Measurements from ENCODE around the gene UTP3. TPM values are rescaled to one million over a fixed set of nuclear protein-coding genes. Genes with fewer than 3 reads are reported as not detected.
A peak's percentile ranks its signal among the peaks of the same experiment; 100 is the strongest.

UTP3 gene
- total and polyA plus RNA-seq, 9 of the 15 experiments (the other 6 are each of a cell fraction or from before 2014, with no cell fraction given): 11.9 to 69.3 (median 34.0) TPM

GRCh38 chr4:70721747-70722146 is 33.4 kb downstream of the UTP3 start, which contains the start of gene RUFY3 (continued):
- TF ChIP-seq, protein P1, sequence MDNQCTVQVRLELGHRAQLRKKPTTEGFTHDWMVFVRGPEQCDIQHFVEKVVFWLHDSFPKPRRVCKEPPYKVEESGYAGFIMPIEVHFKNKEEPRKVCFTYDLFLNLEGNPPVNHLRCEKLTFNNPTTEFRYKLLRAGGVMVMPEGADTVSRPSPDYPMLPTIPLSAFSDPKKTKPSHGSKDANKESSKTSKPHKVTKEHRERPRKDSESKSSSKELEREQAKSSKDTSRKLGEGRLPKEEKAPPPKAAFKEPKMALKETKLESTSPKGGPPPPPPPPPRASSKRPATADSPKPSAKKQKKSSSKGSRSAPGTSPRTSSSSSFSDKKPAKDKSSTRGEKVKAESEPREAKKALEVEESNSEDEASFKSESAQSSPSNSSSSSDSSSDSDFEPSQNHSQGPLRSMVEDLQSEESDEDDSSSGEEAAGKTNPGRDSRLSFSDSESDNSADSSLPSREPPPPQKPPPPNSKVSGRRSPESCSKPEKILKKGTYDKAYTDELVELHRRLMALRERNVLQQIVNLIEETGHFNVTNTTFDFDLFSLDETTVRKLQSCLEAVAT (IDR thresholded peaks at IDR 0.05): peak in 1 of 2 experiments; percentile 97; a peak in 2 of 4 replicates
- TF ChIP-seq ZNF639 (CRISPR knock-in tag; conservative IDR thresholded peaks at IDR 0.05 in 1 of 2, IDR thresholded peaks at IDR 0.05 in 1 of 2) (no peak), ARID4B (CRISPR knock-in tag; IDR thresholded peaks at IDR 0.05) (no peak), PCBP1 (IDR thresholded peaks at IDR 0.05; ENCODE audit: low read depth, low read length, poor library complexity, severe bottlenecking) (no peak), KAT8 (IDR thresholded peaks at IDR 0.05; ENCODE audit: low read depth) (no peak), GATA2 (CRISPR knock-in tag; IDR thresholded peaks at IDR 0.05) (no peak), CBX2 (IDR thresholded peaks at IDR 0.05; ENCODE audit: insufficient read depth, low read length, poor library complexity, severe bottlenecking) (no peak), SRSF1 (IDR thresholded peaks at IDR 0.05; ENCODE audit: low read depth, low read length) (no peak)
- TF ChIP-seq, protein P2, sequence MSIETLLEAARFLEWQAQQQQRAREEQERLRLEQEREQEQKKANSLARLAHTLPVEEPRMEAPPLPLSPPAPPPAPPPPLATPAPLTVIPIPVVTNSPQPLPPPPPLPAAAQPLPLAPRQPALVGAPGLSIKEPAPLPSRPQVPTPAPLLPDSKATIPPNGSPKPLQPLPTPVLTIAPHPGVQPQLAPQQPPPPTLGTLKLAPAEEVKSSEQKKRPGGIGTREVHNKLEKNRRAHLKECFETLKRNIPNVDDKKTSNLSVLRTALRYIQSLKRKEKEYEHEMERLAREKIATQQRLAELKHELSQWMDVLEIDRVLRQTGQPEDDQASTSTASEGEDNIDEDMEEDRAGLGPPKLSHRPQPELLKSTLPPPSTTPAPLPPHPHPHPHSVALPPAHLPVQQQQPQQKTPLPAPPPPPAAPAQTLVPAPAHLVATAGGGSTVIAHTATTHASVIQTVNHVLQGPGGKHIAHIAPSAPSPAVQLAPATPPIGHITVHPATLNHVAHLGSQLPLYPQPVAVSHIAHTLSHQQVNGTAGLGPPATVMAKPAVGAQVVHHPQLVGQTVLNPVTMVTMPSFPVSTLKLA (conservative IDR thresholded peaks at IDR 0.05): no peak

Measured in K562 (cell line).